ENCODE results near the gene NPTXR.

NPTXR gene

DNA sequence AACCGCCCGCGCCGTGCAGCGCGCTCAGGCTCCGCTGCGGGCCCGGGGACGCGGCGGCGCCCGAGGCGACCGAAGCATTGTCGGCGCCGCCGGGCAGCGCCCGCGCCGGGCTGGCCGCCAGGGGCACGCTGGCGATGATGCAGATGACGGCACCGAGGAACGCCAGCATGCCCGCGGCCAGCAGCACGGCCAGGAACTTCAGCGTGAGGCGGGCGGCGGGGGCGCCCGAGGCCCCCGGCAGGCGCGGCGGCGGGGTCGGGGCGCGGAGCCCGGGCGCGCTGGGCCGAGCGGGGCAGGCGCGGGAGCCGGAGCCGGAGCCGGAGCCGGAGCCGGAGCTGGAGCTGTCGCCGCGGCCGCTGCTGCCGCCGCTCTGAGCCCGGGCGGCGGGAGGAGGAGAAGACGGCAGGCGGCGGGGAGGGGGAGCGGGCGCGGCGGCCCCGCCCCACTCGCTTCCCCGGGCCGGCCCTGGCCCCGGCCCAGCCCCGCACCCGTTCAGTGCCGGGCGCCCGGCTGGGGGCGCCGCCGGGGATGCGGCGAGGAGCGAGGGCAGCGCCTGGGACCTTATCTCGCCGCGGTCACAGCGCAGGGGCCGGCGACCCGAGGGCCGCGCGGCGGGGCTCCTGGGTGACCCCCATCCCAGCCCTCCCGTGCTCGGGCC is at the start of gene NPTXR:
Gene NPTXR (minus strand): TSS at position 372 of the 658 bp plus-strand sequence.
- peak; percentile 93 for DNase-seq (ENCODE audit: low spot score)

DNA sequence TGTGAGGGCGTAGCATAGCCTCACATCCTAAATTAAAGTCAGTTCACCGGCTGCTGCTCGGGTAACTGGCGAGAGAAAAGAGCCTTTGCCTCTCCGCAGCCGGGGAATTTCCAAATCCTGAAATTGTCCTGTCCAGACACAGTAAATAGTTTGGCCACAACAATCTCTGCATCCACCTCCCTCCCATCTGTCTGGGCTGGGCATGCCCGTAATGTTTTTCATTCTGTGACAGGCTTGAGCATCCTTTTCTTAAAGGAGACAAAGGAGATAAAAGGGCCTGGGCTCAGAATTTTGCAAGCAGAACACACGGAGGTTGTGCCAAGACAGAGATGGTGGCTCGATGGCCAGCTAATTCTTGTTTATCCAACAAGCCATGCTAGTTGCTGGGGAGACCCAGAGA is 47.4 kb upstream of the NPTXR start:
- DNase-seq (ENCODE audit: low spot score): no peak

DNA sequence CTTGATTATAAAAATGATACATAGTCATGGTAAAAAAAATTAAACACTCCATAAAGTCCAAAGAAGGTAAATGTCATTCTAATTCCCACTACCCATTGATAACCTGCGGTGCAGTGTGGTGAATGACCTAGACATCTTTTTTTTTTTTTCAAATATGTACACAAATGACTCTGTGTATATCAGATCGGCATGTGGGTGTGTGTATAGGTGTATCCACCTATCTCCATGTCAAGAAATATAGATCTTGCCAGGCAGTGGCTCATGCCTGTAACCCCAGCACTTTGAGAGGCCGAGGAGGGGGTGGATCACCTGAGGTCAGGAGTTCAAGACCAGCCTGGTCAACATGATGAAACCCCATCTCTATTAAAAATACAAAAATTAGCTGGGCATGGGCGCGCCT is 46.5 kb upstream of the NPTXR start:
- DNase-seq (ENCODE audit: low spot score): no peak

DNA sequence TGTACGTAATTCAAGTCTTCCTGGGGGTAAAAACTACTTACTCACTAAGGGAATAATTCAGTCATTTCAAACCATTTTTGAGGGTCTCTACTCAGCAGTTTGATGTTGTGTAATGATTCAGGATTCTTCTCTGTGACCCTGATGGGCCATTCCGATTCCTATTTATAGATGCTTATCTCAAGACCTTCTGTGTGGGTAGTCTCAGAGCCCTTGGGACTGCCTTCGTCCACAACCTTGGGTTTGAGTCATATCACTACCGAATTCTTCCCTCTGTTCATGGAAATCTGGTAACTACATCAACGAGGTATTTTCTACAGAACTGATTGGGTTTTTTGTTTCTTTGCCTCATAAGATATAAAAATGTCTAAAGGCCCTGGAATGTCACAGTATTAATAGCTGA is 42.5 kb upstream of the NPTXR start:
- no peak for DNase-seq (ENCODE audit: low spot score)

DNA sequence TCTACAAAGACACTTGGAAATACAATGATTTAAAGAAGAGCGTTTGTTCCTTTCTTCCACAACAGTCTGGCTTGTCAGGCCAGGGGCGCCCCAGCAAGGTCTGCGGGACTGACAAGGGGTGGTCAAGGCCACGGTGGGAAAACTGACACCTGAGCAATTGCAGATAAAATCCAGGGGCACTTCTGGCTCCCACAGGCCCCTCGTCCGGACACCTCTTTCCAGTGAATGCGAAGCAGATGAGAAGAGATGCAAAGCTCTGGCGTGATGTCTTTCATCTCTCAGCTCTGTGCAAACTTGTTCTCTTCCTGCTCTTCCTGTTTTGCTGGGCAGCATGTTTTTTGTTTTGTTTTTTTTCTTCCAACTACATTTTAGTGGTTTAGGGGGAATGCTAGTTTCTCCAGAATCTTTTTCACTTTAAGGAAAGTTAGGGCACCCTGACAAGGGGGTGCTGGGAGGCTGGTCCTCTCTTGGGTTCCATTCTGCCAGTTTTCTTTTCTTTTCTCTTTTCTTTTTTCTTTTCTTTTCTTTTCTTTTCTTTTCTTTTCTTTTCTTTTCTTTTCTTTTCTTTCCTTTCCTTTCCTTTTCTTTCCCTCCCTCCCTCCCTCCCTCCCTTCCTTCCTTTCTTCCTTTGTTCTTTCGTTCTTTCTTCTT is 39.3 kb upstream of the NPTXR start:
- DNase-seq (ENCODE audit: low spot score): peak; percentile 17

DNA sequence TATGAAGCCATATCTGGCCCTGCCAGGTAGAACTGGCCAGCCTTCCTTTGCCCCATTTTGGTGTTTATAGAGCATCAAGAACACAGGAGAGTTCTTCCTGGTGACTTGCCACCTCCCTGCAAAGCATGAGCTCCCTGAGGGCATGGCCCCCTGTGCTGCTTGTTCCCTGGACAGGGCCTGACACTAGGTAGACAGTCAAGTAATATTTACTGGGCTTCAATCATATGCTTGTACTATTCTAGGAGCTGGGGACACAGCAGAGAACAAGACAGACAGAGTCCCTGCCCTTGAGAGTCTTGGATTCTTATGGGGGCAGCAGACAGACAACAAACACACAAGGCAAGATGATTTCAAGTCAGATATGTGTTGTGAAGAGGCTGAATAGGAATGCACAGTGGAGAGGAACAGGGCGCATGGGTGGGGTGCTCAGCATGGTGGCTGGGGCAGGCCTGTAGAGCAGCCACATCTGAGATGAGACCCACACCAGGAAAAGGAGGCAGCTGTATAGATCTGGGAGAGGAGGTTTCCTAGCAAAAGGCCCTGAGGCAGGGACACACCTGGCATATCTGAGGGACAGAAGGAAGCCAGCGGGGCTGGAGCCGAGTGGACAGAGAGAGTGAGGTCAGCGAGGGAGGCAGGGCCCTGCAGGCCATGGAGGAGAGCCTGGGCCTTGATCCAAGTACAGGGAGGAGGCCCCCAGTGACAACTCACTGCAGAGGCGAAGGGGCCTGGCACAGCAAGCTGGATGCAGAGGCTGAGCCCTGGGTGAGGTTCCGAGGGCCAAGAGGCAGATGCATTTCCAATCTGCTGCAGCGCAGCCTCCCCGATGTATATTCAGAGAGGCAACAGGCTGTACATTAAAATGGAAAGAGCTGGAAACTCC is 38.4 kb upstream of the NPTXR start:
- DNase-seq (ENCODE audit: low spot score): no peak

DNA sequence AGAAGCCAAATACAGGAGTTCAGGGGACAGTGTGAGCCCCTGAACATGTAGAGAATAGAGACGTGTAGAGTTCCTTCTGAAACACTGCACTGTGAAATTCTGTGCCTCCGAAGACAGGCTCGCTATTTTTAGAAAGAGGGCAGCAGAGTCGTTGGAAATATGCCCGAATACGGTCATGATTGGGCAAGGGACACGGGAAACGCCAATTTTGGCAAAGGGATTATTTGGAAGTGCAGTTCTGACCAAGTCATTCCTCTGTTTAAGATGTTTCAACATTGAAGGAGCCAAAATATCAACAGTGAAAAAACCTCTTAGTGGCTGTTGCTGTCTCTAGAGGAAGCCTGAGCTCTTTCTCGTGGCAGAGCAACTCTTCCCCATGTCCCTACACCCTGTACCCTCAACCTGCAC is 37.6 kb upstream of the NPTXR start:
- no peak for DNase-seq (ENCODE audit: low spot score)

DNA sequence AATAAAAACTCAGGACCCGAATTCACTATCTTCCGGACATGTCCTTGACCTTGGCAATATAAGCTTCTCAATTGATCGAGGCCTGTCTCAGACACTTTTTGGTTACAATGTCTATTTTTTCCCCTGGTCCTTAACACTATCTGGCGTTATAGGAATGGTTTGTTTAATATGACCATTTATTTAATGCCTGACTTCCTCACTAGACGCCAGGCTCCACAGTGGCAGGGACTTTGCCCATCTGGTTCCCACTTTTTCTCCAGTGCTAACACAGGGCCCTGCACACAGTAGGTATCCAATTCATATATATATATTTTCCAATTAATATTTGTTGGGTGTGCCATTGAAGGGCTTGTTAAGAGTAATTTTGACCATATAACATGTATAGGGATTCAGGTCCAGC is 36.1 kb upstream of the NPTXR start:
- no peak for DNase-seq (ENCODE audit: low spot score)

DNA sequence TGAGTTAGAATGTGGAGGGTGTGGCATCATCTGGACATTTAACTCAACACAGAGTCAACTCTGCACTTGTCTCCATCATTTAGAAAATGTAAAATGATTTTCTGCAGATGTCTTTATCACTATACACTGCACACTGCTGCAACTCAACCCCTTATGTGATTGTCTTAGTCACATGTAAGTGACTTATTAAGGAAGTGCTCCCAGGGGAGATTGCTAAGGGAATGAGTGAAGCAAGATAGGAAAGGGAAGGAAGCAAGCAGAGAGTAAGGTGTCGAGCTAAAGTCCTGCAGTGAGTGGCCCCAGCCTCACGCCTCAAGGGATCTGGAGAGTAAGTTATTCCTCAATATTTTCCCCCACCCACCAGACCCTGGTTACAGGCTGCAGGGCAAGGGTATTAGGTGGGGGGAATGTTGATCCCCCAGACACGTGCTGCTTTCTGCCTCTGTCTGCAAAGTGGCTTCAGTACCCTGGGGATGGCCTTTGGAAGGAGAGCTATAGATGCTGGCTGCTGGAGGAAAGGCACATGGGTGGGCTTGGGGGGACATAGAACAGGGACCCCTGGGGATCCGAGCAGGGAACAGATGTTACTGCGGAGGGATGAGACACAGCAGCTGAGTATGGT is 35.4 kb upstream of the NPTXR start:
- peak; percentile 39 for DNase-seq (ENCODE audit: low spot score)

DNA sequence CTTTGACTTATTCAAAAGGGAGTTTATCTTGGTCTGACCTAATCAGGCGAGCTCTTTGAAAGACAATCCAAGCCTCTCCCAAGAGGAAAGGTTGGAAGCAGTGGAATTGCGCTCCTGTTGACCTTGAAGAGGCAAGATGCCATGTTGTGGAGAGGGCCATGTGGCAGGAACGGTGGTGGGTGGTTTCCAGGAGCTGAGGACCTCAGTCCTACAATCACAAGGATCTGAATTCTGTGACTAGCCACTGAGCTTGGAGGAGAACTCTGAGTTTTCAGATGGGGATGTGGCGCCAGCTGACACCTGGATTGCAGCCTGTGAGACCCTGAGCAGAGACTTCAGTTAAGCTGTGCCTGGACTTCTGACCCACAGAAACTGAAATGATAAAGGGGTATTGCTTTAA is 34.2 kb upstream of the NPTXR start:
- no peak for DNase-seq (ENCODE audit: low spot score)

DNA sequence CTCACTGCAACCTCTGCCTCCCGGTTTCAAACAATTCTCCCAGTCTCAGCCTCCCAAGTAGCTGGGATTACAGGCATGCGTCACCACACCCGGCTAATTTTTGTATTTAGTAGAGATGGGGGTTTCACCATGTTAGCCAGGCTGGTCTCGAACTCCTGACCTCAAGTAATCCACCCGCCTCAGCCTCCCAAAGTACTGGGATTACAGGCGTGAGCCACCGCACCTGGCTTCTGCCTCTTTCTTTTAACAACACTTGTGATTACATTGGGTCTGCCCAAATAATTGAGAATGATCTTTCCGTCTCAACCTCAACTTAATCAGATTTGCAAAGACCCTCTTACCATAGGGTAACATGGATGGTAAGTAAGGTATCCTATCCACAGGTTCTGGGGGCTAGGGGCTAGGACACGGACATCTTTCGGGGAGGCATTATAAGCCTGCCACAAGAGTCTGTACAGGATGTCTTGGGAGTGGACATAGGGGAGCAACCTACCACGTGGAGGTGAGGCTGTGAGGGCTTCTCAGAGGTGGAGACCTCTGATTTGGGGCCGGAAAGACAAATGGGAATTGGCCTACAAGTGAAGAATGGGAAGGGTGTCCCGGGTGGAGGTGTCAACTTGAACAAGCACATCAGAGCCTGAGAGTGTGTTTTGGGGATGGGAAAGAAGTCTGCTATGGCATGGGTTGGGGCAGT is 30.8 kb upstream of the NPTXR start:
- DNase-seq (ENCODE audit: low spot score): no peak

DNA sequence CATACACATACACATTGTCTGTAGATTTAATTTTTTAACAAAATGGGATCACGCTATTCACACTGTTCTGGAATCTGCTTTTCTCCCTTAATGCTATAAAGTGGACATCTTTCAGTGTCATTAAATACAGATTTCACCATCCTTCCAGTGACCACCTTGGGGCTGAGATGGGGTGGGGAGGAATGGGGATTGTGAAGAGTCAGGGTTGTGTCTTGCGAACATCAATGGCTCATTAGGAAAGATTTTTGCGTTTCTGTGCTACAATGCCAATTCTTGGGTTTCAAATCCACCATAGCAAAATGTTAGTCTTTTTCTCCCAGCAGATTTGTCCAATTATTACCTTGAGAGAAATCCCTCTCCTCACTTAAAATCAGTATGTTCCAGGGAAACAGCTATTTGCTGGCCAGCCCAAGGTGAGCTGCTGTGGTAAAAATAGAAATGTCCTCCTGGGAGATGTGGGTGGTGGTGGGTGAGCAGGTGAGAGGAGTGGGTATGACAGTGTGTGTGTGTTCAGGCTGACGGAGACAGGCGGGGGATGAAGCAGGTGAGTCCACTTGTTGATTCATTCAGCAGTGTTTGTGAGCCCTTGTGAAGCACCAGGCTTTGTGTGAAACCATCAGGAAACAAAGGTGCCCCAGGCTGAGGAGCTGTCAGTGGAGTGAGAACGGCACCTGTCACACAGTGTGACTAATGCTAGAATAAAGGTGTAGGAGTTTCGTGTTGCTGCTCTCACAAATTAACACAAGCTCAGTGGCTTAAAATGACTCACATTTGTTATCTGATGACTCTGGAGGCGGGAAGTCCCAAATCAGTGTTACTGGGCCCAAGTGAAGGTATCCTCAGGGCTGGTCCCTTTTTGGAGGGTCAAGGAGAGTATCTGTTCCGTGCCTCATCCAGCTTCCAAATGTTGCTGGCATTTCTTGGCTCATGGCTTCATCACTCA is 29.9 kb upstream of the NPTXR start:
- DNase-seq (ENCODE audit: low spot score): no peak

DNA sequence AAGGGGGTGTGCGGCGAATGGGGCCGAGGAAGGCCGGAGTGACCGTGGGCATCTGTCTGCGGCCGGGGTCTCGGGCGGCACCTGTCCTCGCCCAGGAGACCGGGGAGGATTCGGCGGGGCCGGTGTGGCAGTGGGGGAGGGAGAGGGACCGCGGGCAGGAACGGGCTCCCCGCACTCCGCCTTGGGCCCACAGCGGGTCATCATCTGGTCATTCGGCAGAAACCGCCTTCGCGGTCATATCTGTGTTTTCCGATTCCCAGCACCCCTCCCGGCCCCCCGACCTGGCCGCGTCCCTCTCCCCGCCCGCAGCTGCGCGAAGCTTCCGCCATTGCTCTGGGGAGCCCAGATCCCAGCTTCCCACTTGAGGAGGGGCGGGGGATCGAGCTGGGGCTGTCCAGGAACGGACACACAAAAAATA is 29.0 kb upstream of the NPTXR start:
- DNase-seq (ENCODE audit: low spot score): peak; percentile 44

DNA sequence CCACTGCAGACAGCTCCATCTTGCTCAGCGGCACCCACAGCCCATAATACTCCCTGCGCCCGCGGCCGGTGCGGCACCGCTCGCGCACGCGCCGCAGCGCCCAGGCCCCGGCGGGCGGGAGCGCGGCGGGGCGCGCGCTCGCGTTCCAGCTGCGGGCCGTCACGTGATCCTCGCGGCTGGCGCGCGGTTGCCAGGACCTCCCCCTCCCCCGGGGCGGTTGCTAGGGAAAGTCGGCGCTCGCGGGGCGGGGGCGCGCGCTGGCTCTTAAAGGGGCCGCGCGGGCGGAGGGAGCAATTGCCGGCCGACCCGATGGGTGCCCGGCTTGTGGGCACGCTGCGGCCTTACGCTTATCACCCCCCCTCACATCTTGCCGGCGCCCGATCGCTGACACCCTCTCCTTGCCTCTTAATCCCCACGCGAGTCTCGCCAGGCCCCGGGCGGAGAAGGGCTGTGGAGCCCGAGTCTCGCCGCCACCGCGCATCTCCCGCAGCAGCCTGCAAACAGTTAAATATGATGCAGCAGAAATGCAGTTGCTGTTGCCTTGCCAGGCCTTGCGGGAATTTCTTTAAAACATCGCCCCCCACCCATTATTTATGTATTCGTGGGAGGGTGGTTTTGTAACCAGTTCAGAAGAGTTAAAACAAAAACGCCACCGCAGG is 28.5 kb upstream of the NPTXR start, which contains the start of gene CBX6:
Gene CBX6 (minus strand): TSS at position 45 of the 659 bp plus-strand sequence. CDS start 26 bp downstream, at position 19.
- peak; percentile 99 for DNase-seq (ENCODE audit: low spot score)

DNA sequence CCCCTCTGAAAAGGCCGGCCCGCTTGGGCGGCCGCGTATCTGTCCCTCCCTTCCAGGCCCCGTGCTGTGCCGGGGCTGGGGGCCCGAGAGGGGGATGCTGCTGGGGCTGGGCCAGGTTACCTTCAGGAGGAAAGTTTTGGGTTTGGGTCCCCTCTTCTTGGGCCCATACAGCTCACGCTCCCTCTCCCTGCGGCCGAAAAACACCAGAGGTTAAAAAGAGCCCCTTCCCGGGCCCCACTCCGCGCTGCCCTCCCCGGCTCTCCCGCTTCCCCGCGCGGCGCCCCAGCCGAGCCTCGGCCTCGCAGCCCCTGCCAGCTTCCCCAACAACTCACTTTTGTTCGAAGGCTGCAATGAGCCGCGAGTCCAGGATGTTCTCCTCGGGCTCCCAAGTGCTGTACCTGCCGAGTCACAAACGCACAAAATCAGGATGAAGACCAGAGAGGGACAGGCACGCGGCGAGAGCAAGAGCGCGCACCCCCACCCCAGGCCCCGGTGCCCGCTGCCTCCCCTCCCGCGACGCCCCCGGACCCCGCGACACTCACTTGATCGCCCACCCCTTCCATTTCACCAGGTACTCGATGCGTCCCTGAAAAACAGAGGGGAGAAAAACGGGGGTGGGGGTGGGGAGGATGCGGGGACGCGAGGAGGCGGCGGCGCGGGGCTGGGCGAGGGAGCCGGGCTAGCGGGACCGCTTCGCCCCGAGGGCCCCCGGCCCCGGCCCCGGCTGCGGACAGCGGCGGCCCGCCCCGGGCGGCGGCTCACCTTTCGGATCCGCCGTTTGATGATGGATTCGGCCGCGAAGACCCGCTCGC is 27.7 kb upstream of the NPTXR start:
- peak; percentile 51 for DNase-seq (ENCODE audit: low spot score)

DNA sequence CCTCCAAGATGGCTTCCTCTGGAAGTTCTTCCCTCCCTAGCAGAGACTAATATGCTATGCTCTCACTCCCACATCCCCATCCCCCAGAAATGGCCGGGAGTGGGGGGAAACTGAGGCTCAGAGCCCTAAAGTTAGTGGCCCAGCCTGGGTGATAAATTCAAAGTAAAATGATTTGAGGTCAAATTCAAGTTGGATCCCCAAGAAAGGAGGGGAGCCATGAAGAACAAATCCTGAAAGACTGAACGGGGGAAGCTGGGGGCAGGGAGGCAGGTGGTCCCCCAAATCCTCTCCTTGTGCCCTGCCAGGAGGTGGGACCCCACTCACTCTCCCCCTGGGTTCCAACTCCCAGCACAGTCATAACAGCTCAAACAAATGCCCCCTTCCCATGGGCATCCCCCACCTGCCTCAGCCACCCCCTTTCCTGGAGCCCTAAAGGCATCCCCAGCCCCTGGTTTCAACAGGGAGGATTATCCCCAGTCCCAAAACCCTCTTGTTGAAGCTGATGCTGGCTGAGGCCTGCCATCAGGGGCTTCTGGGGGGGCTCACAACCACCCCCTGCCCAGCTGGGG is 27.0 kb upstream of the NPTXR start:
- no peak for DNase-seq (ENCODE audit: low spot score)

DNA sequence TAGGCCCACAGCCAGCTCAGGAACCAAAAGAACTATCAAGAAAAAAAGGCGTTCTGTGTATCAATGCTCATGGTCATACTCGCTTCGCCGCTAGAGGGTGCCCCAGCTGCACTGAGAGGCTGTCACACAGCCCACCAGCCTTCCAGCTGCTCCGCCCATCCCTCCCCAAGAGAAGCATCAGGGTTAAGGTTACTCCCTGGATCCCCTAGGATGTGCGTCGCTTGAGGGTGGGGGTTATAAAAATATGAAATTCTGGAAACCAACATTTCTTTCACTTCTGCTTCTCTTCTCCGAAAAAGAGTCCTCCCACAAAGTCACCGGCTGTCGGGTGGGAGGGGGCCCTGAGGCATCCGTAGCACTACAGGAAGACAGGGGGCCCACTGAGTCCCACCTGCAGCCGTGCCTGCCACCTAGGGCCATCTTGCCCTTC is 26.5 kb upstream of the NPTXR start:
- DNase-seq (ENCODE audit: low spot score): peak; percentile 80

DNA sequence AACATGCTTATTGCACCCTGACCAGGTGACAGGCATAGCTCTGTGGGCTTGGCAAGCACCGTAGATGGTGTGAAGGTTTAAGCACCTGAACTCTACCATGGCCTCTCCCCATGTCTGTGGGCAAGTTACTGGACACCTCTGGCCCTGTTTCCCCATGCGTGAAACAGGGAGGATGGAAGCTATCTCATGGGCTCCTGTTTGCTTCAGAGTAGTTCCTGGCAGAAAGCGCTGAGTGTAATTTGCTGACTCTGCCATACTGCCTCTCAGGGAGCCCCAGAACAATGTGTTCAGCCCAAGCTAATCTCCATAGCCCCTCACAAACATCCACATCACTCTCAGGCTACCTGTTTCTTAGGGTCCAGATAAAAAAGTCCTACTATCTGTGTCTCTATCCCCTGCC is 25.8 kb upstream of the NPTXR start:
- no peak for DNase-seq (ENCODE audit: low spot score)

DNA sequence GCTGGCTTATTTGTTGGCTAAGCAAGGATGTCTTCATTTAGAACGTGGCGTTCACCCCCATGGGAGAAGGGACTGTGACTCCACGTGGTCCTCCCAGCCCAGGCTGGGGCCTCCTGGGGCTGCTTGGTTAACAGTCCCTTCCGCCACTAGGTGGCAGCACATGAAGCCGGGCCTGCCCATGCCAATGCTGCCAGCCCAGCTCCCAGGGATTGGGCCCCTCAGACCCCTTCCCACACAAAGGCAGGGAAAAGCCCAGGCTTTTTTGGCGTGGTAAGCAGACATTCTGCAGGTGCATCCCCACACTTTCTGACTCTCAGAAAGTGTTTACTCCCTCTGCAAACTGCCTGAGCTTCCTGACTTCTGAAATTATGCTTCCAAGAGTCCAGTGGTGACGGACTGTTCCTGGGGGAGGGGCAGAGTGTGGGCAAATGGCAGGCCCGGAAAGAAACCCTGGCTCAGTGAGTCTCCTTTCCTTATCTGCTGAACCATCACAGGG is 25.1 kb upstream of the NPTXR start:
- peak; percentile 90 for DNase-seq (ENCODE audit: low spot score)
